SK-N-MC (cell line): ENCODE results near the gene GPC6.

Source experiments
- EZH2 ChIP-seq: fragments of 200-600 bp; sonication (generic); IDR thresholded peaks from one replicate; pipeline ENCODE4 v1.6.1; 2017; ENCODE audit warnings: antibody characterized with exemption
- FOXP2 ChIP-seq: optimal IDR thresholded peaks from 2 replicates; pipeline ENCODE3; 2011; ENCODE audit warnings: mild to moderate bottlenecking, moderate library complexity; ENCODE audit not compliant: insufficient read depth; ENCODE audit errors: extremely low read length, control extremely low read depth
- POLR2AphosphoS5 ChIP-seq: IDR thresholded peaks from 2 replicates; pipeline ENCODE4 v1.6.1; 2012; ENCODE audit warnings: mild to moderate bottlenecking, low read depth, low read length, borderline replicate concordance

GRCh38 chr13:93729383-93729782 lies 502.8 kb downstream of the GPC6 start:
- TF ChIP-seq EZH2 (no peak), POLR2AphosphoS5 (no peak), FOXP2 (no peak)
